Prostate gland (tissue), 2 donors: ENCODE results near the gene B4GALNT4. TPM values are rescaled to one million over a fixed set of nuclear protein-coding genes. Genes with fewer than 3 reads are reported as not detected.

ENCODE experiments used
- DNase-seq: peaks from one replicate; pipeline ENCODE4 v3.0.0-alpha.2; 2019; ENCODE audit warnings: low spot score
- H3K27ac ChIP-seq, 2 donors: fragments of 200-600 bp; sonication (generic); 2 replicates each; pipeline ENCODE4 v1.5.1; 2017 to 2019
- H3K27me3 ChIP-seq: fragments of 200-600 bp; sonication (generic); replicated peaks from 2 replicates; pipeline ENCODE4 v1.5.1; 2019; ENCODE audit not compliant: insufficient read depth
- H3K36me3 ChIP-seq, 2 donors: fragments of 200-600 bp; sonication (generic); 1 replicate in 1 of 2; 2 replicates in 1 of 2; pipeline versions ENCODE4 v1.5.1 to v1.8.1; 2017 to 2019
- H3K4me1 ChIP-seq: fragments of 200-600 bp; sonication (generic); replicated peaks from 2 replicates; pipeline ENCODE4 v1.5.1; 2019
- H3K4me3 ChIP-seq, 2 donors: fragments of 200-600 bp; sonication (generic); 2 replicates each; pipeline ENCODE4 v1.5.1; 2017 to 2019
- H3K9me3 ChIP-seq: fragments of 200-600 bp; sonication (generic); 2 replicates; pipeline ENCODE4 v1.5.1; 2017
- POLR2A ChIP-seq: fragments of 450-650 bp; IDR thresholded peaks from one replicate; pipeline ENCODE4 v1.6.1; 2016; ENCODE audit warnings: antibody characterized with exemption, mild to moderate bottlenecking
- POLR2AphosphoS5 ChIP-seq: sonication (generic); formaldehyde crosslinking; IDR thresholded peaks from one replicate; pipeline ENCODE4 v1.6.1; 2017; ENCODE audit warnings: antibody characterized with exemption
- WGBS: methylation state at CpG from one replicate; pipeline ENCODE4 v1.1.5; 2018; 5-methylcytosine and 5-hydroxymethylcytosine counted together
- intact Hi-C: fragments of 100-400 bp; cut with DNase I; formaldehyde crosslinking; loops from one replicate; pipeline ENCODE4 v1.14.2; 2022
- total RNA-seq, 2 donors: library from RNA; depleted of rRNA; stranded (reverse); fragments of >200 nt; gene quantifications; one replicate each; pipeline ENCODE4 v1.1.0, GENCODE V29; 2016
- TF ChIP-seq, protein P1 (sequence below), 4 experiments: fragments of 200-600 bp in 2 of 4; fragments of 450-650 bp in 2 of 4; sonication (generic) in 2 of 4; IDR thresholded peaks; 1 replicate in 3 of 4; 2 replicates in 1 of 4; pipeline ENCODE4 v1.5.1; 2016 to 2019; ENCODE audit warnings: antibody characterized with exemption in 4 of 4, mild to moderate bottlenecking in 2 of 4, moderate library complexity in 2 of 4

The B4GALNT4 gene
- total RNA-seq, 2 donors from 2014 or later = 5.8 to 14.2 TPM

- Histone ChIP-seq H3K27ac (no peak overlapping the region), H3K4me1 (peaks cover 9% of the 10 kb centered on the region), H3K9me3 (no peaks in the 10 kb centered on the region), H3K27me3 (no peaks in the 10 kb centered on the region), H3K4me3 (no peak overlapping the region), H3K36me3 (no peaks in the 10 kb centered on the region)
- 90% methylated on average over 47 of the region's 55 CpGs for WGBS
- TF ChIP-seq POLR2A (no peak), POLR2AphosphoS5 (no peak)
- TF ChIP-seq, protein P1, sequence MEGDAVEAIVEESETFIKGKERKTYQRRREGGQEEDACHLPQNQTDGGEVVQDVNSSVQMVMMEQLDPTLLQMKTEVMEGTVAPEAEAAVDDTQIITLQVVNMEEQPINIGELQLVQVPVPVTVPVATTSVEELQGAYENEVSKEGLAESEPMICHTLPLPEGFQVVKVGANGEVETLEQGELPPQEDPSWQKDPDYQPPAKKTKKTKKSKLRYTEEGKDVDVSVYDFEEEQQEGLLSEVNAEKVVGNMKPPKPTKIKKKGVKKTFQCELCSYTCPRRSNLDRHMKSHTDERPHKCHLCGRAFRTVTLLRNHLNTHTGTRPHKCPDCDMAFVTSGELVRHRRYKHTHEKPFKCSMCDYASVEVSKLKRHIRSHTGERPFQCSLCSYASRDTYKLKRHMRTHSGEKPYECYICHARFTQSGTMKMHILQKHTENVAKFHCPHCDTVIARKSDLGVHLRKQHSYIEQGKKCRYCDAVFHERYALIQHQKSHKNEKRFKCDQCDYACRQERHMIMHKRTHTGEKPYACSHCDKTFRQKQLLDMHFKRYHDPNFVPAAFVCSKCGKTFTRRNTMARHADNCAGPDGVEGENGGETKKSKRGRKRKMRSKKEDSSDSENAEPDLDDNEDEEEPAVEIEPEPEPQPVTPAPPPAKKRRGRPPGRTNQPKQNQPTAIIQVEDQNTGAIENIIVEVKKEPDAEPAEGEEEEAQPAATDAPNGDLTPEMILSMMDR (IDR thresholded peaks at IDR 0.05) = no peak
- intact Hi-C loops = no loop called here
- DNase-seq = no peak
These were observed 33.9 kb downstream of the B4GALNT4 start for GRCh38 chr11:403021-403760.

DNA sequence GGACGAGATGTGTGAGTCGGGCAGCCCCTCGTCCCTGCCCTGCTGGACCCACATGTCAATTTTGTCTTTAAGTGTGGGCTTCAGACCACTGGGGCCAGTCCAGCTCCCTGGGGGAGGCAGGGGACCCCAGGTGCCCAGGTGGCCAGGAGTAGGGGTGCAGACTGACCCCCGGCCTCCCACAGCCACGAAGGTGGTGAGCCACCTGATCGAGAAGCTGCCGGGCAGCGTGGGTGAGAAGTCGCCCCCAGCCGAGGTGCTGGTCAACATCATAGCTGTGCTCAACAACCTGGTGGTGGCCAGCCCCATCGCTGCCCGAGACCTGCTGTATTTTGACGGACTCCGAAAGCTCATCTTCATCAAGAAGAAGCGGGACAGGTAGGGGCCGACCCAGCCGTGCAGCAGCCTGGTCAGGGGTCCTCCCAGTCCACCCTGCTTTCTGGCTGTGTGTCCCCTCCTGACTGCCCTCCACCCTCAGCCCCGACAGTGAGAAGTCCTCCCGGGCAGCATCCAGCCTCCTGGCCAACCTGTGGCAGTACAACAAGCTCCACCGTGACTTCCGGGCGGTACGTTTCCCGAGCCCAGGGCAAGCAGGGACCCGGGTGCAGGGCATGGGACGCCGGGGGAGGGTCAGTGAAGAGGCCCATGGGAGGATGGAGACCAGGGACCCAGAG lies 34.6 kb downstream of the B4GALNT4 start:
- WGBS = 90% methylated on average over 20 of the region's 27 CpGs
- DNase-seq = no peak
- H3K9me3 ChIP-seq = no peaks in the 10 kb centered on the region
- no peak overlapping the region for H3K27ac ChIP-seq
- peaks cover 9% of the 10 kb centered on the region for H3K4me1 ChIP-seq
- H3K4me3 ChIP-seq = no peak overlapping the region
- intact Hi-C loops = no loop called here
- no peaks in the 10 kb centered on the region for H3K27me3 ChIP-seq
- TF ChIP-seq POLR2AphosphoS5 (no peak), POLR2A (no peak)
- TF ChIP-seq, protein P1 (IDR thresholded peaks at IDR 0.05) = no peak
- no peaks in the 10 kb centered on the region for H3K36me3 ChIP-seq

- peaks cover 9% of the 10 kb centered on the region for H3K4me1 ChIP-seq
- H3K27ac ChIP-seq = no peak overlapping the region
- H3K36me3 ChIP-seq = no peaks in the 10 kb centered on the region
- no peak for TF ChIP-seq POLR2A
- TF ChIP-seq, protein P1 (IDR thresholded peaks at IDR 0.05) = no peak
- TF ChIP-seq POLR2AphosphoS5 = no peak
- no peak overlapping the region for H3K4me3 ChIP-seq
- no peaks in the 10 kb centered on the region for H3K27me3 ChIP-seq
- 94% methylated on average over 14 of the region's 14 CpGs for WGBS
- DNase-seq = no peak
- no peaks in the 10 kb centered on the region for H3K9me3 ChIP-seq
- intact Hi-C loops = loop anchor here (5.0 kb wide), 2 partner anchors 43 to 103 kb away; partner anchors contain the start of gene RNH1
These were observed 35.4 kb downstream of the B4GALNT4 start for GRCh38 chr11:404551-405264.

DNA sequence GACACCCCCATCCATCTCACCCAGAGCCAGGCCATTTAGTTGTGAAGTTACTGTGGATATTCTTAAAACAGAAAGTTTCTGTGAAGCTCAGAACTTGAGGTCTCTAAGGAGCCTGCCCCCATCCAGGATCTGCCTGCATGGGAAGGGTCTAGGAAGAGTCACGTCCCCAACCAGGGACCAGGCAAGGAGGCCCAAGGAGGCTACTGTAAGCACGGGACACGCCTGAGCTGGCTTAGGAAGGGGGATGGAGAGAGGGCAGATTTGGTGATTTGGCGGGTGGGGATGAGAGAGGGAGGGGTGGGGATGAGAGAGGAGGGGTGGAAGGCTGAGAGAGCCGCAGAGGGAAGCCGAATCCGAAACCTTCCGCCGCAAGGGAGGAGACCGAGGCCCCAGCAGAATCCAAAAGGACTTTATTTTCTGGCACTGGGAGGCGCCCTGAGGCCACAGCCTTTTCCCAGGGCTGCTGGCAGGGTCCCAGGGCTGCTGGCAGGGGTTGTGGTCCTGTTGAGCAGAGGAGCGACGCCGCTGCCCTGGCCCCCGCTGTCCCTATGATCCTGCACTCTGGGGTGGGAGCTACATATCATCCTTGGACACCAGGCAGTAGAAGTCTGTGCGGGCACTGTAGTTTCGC lies 36.1 kb downstream of the B4GALNT4 start:
- intact Hi-C loops = loop anchor here (5.0 kb wide), 2 partner anchors 42 to 102 kb away; partner anchors contain the start of gene RNH1
- Histone ChIP-seq H3K9me3 (no peaks in the 10 kb centered on the region), H3K36me3 (no peaks in the 10 kb centered on the region), H3K27ac (no peak overlapping the region), H3K4me1 (peaks cover 9% of the 10 kb centered on the region), H3K27me3 (no peaks in the 10 kb centered on the region), H3K4me3 (no peak overlapping the region)
- no peak for DNase-seq
- WGBS = 63% methylated on average over 17 of the region's 17 CpGs
- no peak for TF ChIP-seq POLR2AphosphoS5
- TF ChIP-seq POLR2A = no peak
- TF ChIP-seq, protein P1 (IDR thresholded peaks at IDR 0.05) = no peak
